ENCODE data around the gene PHACTR4. TPM values are rescaled to one million over a fixed set of nuclear protein-coding genes. Genes with fewer than 3 reads are reported as not detected.

Gene PHACTR4
- total and polyA plus RNA-seq, 2 of the 13 experiments (the other 11 are each of a cell fraction or from before 2014, with no cell fraction given) = 13.9 to 17.1 TPM

DNA sequence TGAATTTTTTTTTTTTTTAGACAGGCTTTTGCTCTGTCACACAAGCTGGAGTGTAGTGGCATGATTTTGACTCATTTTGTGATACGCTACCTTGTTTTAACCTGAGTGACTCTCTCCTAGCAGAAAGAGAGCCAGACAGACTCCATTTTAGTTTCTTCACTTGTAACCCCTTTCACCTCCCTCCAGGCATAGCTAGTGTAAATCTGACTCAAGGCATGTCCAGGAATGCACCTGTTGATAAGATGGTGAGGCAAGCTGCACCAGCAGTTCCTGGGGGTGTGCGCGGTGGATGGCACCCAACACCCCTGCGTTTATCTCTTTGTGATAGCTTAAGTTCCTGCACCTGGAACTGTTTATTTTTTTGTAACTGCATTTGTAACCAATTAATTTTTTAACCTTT is 4.7 kb upstream of the PHACTR4 start:
- H3K4me1 ChIP-seq (ENCODE audit: insufficient read depth, low read length) = peaks cover 12% of the 10 kb centered on the region
- no peaks in the 10 kb centered on the region for H3K79me2 ChIP-seq (ENCODE audit: insufficient read depth, low read length)
- no peaks in the 10 kb centered on the region for H3K36me3 ChIP-seq (replicated peaks in 1 of 2; ENCODE audit: control insufficient read depth in 1 of 2, insufficient read depth in 2 of 2, low read length in 2 of 2)
- ChIA-PET CTCF (ENCODE audit: low intra/inter-chr PET ratio, low total read pairs) (no interaction called here), POLR2A (interaction anchor here (0.8 kb wide), 1 partner anchor 36 kb away, joined by 3 read pairs; the partner anchor contains the start of gene MED18)
- no peaks in the 10 kb centered on the region for H3K9me3 ChIP-seq (ENCODE audit: low read length)
- intact Hi-C loops (cut with micrococcal nuclease; ENCODE audit: unreplicated experiment) = no loop called here
- H3K4me2 ChIP-seq (ENCODE audit: low read depth, low read length) = no peak overlapping the region
- no peak overlapping the region for H3K4me3 ChIP-seq (replicated peaks in 1 of 3; ENCODE audit: insufficient read depth in 1 of 3, low read depth in 2 of 3, low read length in 3 of 3)
- 68% methylated on average over 4 of the region's 4 CpGs for WGBS (ENCODE audit: low lambda C conversion rate)
- no peak overlapping the region for H2AFZ ChIP-seq (ENCODE audit: low read length)
- H4K20me1 ChIP-seq (ENCODE audit: insufficient read depth, low read length) = no peaks in the 10 kb centered on the region
- ATAC-seq (no peak), FAIRE-seq (no peak), DNase-seq (ENCODE audit: low spot score) (no peak)
- no peak overlapping the region for H3K27ac ChIP-seq (ENCODE audit: extremely low read length, insufficient read depth, low read length)
- no peak for TF ChIP-seq ZBTB20 (CRISPR knock-in tag; IDR thresholded peaks at IDR 0.05; ENCODE audit: borderline replicate concordance, low read depth)
- no peak for TF ChIP-seq ISX (CRISPR knock-in tag; conservative IDR thresholded peaks at IDR 0.05)
- TF ChIP-seq BCL6 (CRISPR knock-in tag; IDR thresholded peaks at IDR 0.05) = no peak
- TF ChIP-seq TGIF2 (CRISPR knock-in tag; IDR thresholded peaks at IDR 0.05) = no peak
- no peak for TF ChIP-seq TBX2 (CRISPR knock-in tag; IDR thresholded peaks at IDR 0.05; ENCODE audit: borderline replicate concordance)
- no peak for TF ChIP-seq MXD4 (CRISPR knock-in tag; IDR thresholded peaks at IDR 0.05)
- TF ChIP-seq ZNF709 (CRISPR knock-in tag; IDR thresholded peaks at IDR 0.05) = no peak
- no peak for TF ChIP-seq ZNF780A (CRISPR knock-in tag; IDR thresholded peaks at IDR 0.05)
- no peak for TF ChIP-seq POLR2AphosphoS5 (IDR thresholded peaks at IDR 0.05; ENCODE audit: low read depth, low read length)
- no peak for TF ChIP-seq TRIM24 (CRISPR knock-in tag; IDR thresholded peaks at IDR 0.05)
- TF ChIP-seq SATB2 (CRISPR knock-in tag; IDR thresholded peaks at IDR 0.05) = no peak
- no peak for TF ChIP-seq CEBPG (CRISPR knock-in tag; IDR thresholded peaks at IDR 0.05)
- TF ChIP-seq RARG (CRISPR knock-in tag; IDR thresholded peaks at IDR 0.05; ENCODE audit: low read depth) = no peak
- H3K27me3 ChIP-seq (ENCODE audit: control insufficient read depth in 1 of 2, insufficient read depth in 2 of 2, low read length in 2 of 2) = no peaks in the 10 kb centered on the region
- in situ Hi-C loops (cut with HindIII; ENCODE audit: extremely low pct_ligation_motif_present, low pct_unique_long_range_greater_than_20kb) = loop anchor here (5.0 to 25.0 kb wide), 2 partner anchors 118 to 278 kb away; partner anchors contain the start of gene EYA3
- no TSS peak for BruUV-seq (replicated peaks)
- H3K9ac ChIP-seq (ENCODE audit: insufficient read depth, low read depth, low read length) = no peak overlapping the region
